Stimulated activated CD4-positive, alpha-beta T cell treated with anti-CD3 and anti-CD28 coated beads, Interleukin-15, amount 100 ng/mL, for 1 hour (primary cell): ENCODE measurements around the gene COP1.
"Not testable (repeated sequence)": the region's sequence is repeated elsewhere in the genome, so short reads cannot be mapped to it uniquely, and the experiment has no call there.

ENCODE experiments used
- DNase-seq, 2 donors: peaks; one replicate each; pipeline ENCODE4 v3.0.0-alpha.2; 2020; ENCODE audit warnings: low read depth in 1 of 2, low spot score in 1 of 2

The COP1 gene

DNA sequence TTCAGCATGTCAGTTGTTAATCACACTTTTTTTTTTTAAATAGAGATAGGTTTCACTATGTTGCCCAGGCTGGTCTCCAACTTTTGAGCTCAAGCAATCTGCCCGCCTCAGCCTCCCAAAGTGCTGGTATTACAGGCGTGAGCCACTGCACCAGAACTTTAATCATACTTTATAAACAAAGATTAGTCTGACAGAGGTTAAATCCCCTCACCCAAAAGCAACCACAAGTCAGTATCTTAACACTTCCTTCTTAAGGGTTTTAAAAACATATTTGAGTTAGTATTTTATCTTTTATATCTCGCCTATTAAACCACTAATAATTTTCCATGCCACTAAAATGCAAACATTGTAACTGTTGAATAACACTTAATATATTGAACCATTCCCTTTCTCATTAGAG is 70.2 kb downstream of the COP1 start:
- DNase-seq, result no peak

DNA sequence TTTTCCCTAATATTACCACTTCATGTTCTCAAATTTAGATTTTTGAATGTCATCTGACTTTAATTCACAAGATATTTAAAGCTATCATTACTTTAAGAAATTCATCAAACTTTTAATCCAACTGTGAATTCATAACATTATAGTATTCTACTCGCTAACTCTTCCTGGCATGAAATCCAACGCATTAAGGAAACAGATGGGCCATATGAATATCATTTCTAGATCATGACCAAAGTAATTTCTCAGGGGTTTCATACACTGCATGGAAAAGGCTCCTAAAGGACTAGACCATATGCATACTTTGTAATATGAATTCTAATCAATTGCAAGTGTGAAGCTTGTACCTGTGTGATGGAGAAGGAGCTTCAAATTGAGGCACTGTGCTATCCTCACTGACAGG is 72.4 kb downstream of the COP1 start:
- DNase-seq, result no peak

DNA sequence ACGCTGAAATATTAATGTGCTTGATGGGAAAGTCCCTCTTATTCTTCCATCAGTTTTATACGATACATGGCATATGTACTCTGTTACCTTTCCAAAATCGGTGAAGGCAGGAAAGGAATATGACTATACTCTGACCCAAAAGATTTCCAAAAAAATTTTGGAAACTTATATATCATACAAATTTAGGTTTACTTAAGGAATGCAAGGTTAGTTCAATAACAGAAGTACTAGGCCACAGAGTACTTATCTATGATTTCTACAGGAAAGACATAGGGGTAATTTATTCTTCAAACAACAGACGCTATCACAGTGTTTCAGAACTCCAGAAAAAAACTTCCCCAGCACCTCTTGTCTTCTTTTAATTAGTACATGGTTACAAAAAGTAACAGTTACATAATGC is 84.8 kb downstream of the COP1 start:
- DNase-seq, result no peak

DNA sequence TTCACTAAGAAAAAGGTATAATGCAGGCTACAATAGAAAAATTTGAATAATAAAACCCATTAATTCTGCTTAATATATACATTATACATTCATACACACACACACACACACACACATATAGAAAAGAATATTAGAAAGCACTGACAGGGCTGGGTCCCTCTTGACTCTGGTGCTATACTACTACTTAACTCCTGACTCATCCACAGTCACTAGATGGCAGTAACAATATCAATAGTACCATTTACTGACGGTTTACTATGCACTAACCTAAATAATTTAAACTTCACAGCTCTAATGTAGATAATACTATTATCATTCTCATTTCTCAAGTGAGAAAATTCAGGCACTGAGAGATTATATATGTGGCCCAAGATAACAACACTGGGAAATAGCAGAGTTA is 87.5 kb downstream of the COP1 start:
- DNase-seq, result no peak

DNA sequence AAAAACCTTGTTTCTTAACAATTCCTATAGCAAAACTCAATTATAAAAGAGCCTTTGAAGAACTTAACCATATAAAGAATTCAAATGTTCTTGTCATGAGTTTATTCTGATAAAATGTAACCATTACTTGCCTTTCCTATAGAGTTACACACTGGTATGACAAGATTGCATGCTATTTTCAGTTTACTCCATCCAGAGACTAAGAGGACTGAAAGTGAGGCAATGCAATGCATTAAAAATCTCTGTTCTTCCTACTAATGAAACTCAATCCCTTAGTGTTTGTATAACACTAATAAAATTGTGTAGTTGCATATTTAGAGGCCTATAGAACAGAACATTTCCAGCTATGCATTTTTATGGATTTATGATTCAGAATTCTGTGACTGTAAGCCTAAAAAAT is 88.1 kb downstream of the COP1 start:
- DNase-seq, result no peak

DNA sequence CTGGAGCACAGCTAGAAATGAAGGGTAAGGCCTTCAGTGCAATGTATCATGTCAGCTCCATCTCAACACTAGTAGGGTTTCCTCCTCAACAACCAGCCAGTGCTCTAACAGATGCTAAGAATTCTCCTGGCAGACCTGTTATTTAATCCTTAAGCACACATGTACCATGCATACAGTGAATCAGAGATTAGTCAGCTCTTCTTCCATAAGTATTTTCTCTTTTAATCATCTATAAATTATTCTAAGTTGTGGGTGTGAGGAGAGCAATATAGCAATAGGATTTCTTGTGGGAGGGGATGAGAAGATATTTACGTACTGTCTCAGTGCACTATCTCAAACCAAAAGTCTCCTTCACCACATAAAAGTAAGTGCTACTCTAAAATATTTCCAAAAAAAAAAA is 95.3 kb downstream of the COP1 start:
- DNase-seq, result no peak

DNA sequence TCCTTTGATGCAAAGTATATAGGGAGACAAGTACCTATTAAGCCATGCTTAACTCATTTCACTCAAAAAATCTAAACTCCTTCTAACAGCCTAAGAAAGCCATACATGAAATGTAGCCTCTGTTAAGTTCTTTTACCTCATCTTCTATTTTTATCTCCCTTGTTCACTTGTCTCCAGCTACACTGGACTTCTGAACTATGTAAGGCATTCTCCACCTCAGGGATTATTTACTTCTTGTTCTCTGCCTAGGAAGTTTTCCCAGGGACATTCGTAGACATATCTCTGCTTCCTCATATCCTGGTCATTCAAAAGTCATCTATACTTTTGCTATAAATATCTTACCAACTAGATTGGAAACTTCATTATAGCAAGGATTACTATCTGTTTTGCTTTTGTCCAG is 96.9 kb downstream of the COP1 start:
- no peak for DNase-seq

DNA sequence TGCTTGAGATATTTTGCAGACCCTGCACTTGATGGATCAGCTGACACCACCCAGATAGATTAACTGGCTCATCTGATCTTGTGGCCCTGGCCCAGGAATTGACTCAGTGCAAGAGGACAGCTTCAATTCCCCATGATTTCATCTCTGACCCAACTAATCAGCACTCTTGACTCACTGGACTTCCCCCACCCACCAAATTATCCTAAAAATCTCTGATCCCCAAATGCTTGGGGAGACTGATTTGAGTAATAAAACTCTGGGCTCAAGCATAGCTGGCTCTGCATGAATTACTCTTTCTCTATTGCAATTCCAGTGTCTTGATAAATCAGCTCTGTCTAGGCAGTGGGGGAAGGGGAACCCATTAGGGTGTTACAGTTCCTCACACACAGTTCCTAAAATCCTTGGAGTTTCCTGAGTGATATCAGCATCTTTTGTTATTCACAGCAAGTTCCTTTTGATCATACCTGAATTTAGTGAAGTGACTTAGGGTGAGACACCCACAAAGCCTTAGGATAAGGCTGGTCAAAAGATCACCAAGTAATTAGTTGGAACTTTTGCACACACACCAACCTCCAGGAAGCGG is 104.2 kb downstream of the COP1 start:
- no peak for DNase-seq

DNA sequence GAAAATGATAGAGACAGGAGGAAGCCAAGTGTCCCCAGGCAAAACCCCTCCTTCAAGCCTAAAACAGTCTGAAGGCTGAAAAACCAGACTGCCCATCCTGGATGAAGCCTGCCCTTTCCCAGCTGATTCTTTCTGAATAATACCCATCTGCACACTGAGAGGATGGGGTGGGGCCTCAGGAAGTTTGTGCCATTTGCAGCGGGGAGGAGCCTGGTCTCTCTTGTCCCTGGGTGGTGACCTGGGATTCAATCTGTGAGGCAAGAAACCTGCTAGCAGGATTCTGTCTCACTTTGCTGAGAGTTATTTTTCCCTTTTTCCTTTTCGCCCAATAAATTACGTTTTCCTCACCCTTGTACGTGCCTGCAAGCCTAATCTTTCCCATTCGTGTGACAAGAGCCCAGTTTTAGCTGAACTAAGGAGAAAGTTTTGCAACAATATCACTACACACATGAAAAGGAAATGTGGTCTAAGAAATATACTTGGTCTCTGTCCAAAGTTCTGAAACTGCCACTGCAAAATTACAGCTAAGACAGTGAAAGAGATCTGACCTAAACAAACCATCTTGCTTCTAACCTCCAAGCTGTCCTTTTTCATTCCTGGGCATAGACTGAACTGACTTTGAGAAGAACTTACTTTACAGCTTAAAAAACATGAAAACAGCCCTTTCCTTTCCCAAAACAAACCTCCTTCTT is 105.0 kb downstream of the COP1 start:
- no peak for DNase-seq

DNA sequence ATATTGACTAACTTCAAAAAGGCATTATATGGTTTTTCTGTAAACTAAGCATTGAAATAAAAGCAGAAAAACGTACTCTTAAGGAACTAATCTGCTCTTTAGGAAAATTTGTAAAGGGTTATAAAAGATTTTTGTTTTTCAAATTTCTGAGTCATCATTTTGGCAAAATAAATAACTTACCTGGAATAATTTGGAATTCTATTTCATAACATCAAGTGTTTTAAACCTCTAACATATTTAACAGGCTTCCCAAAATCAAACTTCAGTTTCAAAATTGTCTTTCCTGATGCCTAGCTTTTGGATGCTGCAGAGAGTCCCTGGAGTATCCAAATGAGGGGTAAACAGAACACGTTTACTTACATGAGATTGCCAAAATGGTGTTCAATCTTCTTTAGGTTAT is 108.5 kb downstream of the COP1 start:
- DNase-seq, result no peak

DNA sequence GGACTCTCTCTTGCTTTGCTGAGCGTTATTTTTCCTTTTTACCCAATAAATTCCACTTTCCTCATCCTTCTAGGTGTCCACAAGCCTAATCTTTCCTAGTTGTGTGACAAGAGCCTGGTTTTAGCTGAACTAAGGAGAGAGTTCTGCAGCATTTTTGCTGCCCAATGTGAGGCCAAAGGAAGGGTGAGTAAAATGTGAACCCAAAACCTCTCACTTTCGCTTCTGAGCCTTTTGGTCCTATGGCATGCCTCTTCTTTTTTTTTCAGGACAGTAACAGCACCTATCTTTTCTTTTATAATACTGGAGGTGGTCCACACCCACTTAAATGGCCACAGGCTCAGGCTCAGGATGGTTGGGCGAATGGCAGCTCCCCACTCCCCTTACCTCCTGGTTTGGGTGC is 111.1 kb downstream of the COP1 start:
- no peak for DNase-seq

DNA sequence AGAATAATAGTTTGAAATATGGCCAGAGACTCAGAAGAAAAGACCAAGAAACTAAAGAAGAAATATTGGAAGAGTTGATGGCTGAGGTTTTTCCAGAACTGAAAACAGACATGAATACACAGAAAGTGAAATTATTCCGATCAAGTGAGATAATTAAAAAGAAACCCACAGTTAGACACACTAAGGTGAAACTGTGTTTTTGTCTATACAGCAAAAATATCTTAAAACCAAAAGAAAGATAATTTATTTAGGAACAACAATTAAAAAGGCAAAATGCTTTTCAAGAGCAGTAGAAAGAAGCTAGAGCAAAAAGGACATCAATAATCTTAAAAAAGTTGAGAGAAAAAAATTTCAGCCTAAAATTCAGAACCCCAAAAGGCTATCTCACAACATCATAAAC is 116.3 kb downstream of the COP1 start:
- DNase-seq, result no peak

DNA sequence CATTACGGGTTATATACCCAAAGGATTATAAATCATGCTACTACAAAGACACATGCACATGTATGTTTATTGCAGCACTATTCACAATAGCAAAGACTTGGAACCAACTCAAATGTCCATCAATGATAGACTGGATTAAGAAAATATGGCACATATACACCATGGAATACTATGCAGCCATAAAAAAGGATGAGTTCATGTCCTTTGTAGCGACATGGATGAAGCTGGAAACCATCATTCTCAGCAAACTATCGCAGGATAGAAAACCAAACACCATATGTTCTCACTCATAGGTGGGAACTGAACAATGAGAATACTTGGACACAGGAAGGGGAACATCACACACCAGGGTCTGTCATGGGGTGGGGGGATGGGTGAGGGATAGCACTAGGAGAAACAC is 119.3 kb downstream of the COP1 start:
- not testable (repeated sequence) for DNase-seq

DNA sequence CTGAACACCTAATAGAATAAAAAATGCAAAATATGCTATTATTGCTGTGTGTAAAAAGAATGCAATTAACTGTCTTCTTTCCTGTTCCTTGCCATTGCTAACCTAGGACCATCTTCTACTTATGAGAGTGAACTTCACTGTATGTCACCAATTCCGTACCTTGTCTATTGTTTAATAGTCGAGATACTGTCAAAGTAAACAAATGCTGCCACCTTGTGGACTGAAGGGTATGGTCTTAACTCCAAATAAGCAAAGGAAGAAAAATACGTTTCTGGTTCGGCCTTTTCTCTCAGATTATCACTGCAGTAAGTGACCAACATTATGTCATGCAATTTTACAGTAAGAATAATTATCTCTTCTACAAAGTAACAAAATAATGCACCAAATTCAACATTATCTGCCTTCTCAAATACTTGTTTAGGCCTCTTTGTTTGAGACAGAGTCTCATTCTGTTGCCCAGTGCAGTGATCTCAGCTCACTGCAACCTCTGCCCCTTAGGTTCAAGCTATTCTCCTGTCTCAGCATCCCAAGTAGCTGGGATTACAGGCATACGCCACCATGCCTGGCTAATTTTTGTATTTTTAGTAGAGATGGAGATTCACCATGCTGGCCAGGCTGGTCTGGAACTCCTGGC is 133.4 kb downstream of the COP1 start:
- DNase-seq, result no peak

DNA sequence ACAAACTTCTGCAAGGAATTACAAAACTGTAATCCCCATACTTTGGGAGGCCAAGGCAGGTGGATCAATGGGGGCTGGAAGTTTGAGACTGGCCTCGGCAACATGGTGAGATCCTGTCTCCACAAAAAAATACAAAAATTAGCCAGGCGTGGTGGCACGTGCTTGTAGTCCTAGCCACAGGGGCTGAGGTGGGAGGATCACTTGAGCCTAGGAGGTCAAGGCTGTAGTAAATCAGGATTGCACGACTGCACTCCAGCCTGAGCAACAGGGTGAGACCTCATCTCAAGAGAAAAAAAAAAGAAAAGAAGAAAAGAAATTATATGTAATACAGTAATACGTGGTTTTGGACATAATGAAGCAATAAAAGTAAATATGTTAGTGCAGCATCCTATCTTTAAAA is 138.2 kb downstream of the COP1 start:
- DNase-seq, result no peak

DNA sequence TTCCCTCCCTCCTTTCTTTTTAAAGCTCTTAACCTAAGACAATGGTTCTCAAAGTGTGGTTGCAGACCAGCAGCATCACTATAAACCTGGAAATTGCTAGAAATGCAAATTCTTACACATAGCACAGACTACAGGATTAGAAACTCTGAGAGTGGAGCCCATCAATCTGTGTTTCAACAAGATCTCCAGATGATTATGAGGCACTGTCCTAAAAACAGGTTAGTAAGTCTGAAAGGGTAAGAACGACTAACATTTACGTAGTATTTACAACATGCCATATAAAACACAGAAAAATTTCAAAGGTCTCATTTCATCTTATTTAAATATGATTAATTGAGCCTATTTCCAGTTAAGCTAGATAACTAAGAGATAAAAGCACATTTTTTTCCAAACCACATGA is 138.8 kb downstream of the COP1 start:
- DNase-seq, result no peak

DNA sequence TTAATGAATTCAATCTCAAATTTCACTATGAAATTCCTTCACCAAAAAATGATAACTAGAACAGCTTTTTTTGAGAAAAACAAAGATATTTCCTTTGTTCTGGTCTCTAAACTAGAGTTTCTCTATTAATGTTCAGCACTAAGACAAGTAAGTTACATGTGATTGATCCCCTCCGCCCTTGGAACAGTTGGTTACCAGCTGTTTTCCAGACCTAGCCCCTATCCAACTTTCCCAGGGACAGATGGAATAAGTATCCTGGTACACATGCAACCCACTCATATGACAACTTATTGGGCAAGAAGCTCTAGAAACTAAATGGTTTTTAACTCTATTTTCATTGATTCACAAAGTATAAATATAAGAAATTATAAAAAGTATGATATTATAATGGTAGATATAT is 140.4 kb downstream of the COP1 start:
- no peak for DNase-seq

DNA sequence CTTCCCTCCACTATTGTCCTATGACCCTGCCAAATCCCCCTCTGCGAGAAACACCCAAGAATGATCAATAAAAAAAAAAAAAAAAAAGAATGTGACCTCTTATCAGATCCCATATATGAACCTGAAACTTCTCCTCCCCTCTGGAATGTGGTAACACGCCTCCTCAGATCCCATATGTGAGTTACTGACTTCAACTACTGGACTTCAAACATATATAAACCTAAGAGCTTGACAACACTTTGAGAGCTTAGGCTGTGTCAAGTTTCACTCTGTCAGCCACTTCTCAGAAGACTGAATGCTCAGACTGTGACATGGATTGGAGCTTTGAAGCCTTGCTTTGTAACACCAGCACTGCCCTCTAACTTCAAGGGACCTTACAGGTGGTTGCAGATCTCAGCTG is 148.4 kb downstream of the COP1 start:
- no peak for DNase-seq

DNA sequence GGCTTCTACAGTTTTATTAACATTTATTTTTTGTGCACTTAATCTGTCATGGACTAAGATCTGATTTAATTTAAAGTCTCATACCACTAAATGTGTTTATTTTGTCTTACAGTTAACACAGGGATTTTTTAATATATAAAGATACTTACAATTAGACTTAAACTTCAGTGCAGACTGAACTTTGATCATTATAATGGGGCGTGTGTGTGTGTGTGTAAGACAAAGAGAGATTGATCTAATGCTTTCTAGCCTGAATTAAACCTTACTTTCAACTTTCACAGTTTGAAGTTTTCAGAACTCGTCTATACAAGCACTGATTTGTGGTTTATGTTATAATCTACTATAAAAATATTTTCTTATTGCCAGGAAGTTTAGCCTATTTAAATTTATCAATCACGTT is 150.8 kb downstream of the COP1 start:
- DNase-seq, result no peak

DNA sequence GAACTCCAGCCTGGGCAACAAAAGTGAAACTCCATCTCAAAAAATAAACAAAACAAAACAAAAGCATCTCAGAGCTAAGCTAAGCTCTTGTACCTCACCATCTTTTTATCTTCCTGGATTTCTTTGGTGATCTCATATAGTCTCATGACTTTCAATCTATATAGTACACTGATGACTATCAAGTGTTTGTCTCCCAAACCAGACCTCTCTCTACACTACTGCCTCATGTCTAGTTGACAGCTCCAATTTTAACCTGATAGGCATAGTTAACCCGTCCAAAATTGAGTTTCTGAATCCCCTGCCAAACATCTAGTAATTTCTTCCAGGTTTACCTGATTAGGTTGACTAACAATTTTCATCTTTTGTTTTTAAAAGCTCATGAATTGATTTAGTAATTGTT is 151.7 kb downstream of the COP1 start:
- DNase-seq, result no peak

DNA sequence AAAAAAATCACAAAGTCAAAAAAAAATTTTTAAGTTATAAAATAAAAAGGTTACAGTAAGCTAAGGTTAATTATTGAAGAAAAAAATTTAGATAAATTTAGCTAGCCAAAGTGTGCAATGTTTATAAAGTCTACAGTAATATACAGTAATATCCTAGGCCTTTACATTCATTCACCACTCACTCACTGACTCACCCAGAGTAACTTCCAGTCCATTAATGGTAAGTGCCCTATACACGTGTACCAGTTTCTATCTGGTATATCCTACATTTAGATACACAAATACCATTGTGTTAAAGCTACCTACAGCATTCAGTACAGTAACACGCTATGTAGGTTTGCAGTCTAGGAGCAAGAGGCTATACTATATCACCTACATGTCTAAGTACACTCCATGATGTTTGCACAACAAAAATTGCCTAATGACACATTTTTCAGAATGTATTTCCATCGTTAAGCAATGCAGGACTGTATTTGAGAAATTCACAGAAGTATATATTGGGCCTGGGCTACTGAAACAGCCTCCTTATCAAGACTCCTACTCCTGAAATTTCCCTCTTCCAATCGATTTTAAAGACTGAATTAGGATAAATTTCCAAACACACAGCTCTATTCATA is 155.1 kb downstream of the COP1 start:
- DNase-seq, result no peak

DNA sequence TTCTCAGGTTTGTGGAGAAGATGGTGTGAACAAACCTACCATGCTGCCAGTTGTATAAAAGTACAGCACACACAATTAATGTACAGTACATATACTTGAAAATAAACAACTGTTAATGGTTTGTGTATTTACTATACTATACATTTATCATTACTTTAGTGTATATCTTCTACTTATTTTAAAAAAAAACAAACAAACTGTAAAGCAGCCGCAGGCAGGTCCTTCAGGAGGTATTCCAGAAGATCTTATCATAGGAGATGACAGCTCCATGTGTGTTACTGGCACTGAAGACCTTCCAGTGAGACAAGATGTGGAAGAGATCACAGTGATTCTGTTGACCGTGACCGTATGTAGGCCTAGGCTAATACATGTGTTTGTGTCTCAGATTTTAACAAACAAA is 155.7 kb downstream of the COP1 start:
- DNase-seq, result no peak

DNA sequence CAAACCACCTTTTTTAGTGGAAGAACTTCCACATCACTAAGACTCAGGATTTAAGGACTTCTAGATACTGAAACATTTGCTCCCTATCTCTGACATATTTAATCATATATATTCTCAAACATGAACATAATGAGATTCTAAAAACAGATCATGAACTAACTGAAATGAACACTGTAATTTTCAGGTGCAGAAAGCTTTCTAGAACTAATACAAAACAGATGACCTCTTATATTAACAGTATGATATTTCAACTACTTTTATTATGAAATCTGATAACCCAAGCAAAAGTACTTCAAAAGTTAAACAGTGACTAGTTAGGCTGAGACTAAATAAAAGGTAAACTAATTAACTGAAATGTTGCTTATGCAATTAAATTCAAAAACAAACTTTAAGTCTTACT is 157.5 kb downstream of the COP1 start:
- DNase-seq, result no peak
